GM19395 (cell line): ENCODE results near the gene MARS1.
"Not testable (repeated sequence)": the region's sequence is repeated elsewhere in the genome, so short reads cannot be mapped to it uniquely, and the experiment has no call there.

Experiments
- ATAC-seq: cut with Tn5 transposase; IDR thresholded peaks from one replicate; pipeline ENCODE4 v1.9.1; 2021; ENCODE audit warnings: mild to moderate bottlenecking, moderate library complexity; ENCODE audit not compliant: unreplicated experiment

The MARS1 gene

DNA sequence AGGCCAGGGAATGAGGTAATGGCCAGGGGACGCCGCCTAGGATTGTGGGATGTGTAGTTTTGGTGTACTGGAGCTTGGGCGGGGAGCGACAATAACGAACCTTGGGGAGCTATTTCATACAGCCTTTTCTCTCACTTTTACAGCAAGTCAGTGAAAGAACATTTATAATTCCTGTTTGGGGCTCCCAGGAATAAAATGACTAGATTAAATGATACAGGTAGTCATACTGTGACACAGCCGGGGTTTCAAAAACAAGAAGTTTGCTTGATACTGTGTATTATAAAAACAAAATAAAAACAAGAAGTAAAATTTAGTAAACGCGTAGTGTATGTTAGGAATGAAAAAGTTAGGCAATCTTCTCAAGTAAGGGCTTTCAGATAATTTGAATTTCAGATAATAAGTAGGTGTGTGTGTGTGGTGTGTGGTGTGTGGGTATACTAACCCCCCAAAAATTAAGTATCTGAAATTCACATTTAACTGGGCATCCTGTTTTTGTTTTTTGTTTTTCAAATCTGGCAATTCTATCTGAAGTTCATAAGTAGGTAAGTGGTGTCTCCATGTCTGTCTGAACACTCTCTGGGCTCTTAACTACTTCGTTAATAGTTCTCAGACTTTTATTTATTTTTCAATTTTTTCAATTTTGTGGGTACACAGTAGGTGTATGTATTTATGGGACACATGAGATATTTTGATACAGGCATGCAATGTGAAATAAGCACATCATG is 59.6 kb downstream of the MARS1 start:
- no peak for ATAC-seq

DNA sequence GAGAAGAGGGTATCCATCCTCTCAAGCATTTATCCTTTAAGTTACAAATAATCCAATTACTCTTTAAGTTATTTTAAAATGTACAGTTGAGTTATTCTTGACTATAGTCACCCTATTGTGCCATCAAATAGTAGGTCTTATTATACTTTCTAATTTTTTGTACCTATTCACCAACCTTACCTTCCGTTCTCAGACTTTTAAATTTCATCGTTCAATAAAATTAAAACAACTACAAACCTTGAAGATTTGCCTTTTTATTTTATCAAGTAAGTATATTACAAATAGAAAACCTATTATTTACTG is 60.1 kb downstream of the MARS1 start:
- no peak for ATAC-seq

DNA sequence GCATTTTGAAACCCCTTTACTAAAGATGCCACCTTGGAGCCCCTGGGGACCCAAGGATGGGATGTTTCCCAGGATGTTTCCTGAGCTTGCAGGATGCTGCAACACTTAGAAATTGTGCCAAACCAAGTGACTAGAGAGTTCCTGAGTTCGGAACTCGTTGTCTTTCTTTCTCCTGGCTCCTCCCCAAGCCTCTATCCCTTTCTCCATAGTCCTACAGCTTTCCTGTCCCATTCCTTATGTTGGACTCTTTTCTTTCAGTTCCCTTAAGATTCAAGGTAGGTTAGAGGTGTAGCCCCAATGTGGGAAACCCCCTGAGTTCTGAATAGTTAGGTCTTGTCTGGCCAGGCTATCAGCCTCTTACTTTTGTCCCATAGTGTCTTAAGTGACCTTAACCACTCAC is 60.6 kb downstream of the MARS1 start:
- ATAC-seq, result no peak

DNA sequence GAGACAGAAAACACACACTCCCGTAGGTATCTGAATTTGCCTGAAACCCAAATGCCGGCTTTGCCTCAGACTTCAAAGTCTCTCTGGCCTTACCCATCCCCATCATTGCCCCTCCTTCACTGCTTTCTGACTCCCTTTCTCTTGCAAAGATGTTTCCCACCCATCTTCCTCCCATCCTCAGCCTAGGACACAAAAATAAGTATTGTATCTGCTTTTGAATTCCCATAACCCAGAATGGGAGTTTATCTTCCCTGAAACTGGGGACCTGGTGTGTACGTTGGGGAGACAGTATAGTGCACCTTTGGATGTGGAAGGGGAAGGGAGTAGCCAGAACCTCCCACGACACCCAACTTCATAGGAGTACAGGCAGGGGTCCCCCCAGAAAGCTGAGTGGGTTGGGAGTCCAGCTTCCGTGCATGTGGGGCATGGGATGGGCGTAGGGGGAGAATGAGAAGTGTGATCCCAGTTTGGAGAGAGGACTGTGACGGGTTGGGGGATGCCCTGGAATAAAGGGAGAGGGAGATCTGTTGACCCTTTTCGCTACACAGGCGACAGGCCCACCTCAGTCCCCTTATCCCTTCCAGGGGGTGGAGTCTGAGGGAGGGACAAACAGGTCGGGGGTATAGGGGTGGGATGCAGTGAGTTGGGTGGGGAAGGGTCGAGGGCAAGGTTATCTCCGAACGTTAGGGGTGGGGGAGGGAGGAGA is 61.5 kb downstream of the MARS1 start:
- no peak for ATAC-seq

DNA sequence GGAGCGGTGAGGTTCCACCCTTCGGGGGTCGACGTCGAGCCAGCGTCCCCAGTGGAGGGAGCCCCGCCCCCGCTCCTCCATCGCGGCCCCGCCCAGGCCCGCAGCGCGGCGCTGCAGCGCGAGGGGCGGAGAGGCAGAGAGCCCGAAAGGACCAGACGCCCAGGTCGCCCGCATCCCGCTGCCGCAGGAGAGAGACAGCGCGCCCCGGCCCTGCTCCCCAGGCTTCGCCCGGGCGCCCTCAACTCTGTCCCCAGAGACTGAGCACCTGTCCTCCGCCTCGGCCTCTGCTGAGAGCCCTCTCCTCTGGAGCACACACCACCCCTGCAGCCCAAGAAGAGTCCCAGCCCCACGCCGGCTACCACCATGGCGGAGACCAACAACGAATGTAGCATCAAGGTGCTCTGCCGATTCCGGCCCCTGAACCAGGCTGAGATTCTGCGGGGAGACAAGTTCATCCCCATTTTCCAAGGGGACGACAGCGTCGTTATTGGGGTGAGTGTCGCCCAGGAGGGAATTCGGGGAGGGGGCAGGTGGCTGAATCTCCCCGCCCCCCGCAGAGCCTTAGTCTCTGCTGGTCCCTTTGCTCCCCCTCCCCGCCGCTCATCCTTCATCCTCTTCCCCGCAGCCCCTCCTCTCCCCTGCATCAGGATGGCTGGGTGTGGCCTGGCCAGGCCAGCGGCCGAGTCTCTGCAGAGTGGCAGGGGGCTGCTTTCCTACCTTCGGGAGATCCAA is 62.2 kb downstream of the MARS1 start, which contains the start of gene KIF5A:
TSS of gene KIF5A (plus strand) at position 136 of the 732 bp plus-strand sequence. CDS start at position 364, 228 bp downstream.
- ATAC-seq, result no peak

DNA sequence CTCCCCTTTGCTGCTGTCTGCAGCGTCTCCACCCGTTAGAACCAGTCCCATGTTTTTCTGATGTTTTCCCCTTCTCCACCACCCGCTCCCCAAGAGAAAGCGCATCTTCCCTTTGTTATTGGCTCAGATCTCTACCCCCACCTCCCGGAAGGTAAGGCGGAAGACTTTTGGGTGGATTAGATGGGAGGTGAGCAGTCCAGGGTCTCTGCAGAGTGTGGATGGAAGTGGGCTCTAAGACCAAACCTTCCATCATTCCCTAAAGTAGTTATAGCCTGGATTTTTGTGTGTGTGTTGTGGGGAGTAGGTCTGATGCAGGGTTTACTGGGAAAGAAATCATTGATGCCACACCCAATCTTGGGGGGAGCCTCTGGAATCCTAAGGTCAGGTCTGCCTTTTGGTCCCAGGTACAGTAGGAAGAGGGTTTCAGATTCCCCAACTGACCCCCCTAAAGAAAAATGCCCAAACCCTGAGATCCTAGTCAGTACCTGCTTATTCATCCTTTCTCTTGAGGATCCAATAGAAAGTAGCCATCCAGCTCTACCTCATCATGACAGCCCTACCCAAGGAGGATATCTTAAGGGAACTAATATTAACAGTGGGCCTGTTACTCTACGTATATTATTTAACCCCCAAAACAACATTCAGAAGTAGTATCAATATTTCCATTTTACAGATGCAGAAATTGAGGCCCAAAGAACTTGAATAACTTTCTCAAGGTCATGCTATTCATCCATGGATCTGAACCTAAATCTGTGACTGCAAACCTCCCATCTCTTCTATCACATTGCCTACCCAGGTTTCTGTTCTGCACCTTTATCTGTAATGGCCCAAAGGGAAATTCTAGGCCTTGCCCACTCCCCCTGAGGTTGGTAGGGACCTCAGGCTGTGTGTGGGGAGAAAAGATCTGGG is 63.0 kb downstream of the MARS1 start:
- no peak for ATAC-seq

DNA sequence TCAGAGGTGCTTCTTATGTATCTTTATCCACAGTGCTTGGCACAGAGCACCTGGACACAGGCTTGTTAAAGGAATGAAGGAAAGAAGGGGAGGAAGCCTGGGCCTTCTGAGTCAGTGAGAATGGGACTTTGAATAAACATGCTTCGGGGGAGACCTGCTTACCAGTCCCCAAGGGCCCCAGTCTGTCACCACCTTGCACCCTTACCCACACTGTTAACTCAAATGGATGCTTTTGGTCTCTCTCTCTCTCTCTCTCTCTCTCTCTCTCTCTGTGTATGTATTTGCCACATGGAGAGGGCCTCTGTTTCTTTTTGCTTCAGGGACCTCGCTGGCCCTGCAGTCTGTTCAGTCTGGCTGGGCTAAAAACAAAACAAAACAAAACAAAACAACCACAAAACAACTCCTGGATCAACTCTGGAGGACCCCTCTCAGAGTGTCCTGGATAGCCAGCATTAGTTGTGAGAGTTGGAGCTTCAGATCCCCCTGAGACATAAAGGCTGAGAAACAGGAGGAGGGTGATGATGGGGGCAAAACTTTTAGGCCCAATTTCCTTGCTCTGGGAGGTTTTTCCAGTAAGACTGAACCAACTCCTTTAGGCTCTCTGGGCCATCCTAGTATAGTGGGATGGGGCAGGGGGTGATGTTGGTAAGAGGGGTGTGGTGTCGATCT is 63.9 kb downstream of the MARS1 start:
- ATAC-seq, result no peak

DNA sequence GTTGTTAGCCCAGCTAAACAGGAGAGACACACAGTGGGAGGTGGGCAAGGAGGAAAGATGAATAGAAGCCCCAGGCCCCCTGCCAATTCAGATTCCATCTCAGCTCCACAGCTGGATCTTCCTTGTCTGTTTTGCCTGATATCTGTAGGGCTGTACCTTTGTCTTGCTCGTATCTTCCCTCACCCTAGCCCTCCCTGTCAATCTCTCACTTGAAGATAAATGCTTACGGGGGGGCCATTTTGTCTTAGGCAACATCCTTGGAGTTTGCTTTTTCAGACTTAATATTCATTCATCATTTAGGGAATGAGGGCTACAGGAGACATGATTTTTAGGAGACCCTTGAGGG is 64.4 kb downstream of the MARS1 start:
- no peak for ATAC-seq

DNA sequence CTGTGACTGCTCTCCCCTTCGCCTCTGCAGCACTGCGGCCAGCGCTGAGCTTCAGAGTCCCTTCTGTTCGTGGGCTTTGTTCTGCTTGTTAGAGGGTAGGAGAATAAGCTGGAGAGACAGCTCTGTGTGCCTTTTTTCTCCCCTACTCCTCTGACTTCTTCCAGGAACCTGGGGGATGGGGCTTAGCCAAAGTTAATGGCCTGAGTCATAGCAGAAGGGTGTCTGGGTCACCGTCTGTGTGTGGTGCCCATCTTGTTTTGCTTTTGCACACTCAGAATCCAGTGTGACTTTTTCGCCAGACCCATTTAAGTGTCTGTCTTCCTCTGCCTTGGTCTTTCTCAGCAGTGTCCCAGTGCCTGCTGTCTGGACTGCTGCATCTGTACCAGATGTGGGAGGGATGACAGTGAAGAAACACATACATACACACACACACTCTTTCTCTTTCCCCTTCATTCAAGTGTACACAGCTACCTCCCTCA is 65.0 kb downstream of the MARS1 start:
- ATAC-seq, result no peak

DNA sequence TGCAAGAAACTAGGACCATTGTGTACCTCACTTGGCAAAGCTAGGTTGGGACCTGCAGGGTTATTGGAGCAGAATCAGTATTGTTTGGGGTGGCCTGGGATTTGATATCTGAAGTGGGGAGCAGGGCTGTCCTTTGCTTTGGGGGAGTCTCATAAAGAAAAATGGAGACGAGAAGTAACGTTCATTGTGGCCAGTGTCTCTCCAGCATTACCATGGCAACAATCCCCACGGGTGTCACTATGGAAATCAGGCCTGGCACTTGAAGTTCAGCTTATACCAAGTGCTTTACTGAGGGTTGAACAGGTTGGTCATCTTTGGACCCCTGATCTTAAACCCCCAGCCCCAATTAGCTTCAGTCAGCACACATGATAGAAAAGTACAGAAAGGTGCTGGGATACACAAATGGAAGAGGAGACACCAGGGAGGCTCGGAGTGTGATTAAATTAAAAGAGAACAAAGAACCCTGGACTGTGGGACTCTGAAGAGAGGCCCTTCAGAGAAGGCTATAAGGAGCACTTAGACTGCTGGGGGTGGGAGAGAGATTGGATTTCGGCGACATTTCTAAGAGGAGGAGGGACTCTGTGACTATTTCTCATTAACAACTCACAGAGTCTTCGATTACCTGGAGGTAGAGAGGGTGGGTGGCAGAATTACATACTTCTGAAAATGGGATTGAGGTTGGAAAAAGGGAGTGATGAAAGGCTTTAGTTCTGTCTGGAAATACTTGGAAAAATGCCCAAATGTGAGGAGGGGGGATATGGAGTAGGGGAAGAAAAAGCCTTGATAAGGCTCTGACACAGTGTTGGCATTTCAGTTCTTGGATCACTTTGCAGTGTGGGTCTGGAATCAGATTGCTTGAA is 65.7 kb downstream of the MARS1 start:
- ATAC-seq, result no peak

DNA sequence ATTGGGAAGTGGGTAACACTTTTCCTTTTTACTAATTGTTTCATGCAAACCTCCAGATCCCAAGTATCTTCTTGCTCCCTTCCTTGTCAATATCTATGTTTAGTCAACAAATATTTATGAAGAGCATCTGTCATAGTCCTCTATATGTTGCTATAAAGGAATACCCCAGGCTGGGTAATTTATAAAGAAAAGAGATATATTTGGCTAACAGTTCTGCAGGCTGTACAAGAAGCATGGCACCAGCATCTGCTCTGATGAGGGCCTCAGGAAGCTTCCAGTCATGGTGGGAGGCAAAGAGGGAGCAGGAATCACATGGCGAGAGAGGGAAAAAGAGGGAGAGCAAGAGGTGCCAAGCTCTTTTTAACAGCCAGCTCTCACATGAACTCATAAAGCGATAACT is 66.6 kb downstream of the MARS1 start:
- ATAC-seq, result no peak

DNA sequence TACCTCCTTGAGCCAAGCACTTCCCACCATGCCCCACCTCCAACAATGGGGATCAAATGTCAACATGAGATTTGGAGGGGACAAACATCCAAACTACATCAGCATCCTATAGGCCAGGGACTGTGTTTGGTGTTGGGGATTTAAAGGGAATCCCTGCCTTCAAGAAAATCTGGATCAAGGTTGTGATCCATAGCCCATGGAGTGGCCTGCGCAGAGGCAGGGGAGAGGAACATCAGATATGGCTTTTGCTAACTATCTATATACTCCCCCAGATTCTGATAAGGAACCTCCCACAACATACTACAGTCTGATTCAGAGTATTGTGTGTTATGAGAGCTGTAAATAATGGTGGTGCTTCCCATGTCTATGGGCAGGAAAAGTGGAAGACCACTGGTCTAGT is 67.0 kb downstream of the MARS1 start:
- no peak for ATAC-seq

DNA sequence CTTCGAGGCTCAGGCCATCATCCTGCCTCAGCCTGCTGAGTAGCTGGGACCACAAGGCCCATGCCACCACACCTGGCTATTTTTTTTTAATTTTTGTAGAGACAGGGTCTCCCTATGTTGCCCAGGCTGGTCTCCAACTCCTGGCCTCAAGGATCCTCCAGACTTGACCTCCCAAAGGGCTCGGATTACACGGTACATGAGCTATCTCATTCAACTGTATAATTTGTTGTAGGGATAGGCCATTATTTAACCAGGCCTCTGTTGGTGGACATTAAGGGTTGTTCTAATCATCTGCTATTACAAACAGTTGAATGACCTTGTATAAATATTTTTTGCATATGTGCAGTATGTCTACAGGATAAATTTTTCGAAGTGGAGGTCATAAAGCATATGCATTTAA is 71.0 kb downstream of the MARS1 start:
- no peak for ATAC-seq

DNA sequence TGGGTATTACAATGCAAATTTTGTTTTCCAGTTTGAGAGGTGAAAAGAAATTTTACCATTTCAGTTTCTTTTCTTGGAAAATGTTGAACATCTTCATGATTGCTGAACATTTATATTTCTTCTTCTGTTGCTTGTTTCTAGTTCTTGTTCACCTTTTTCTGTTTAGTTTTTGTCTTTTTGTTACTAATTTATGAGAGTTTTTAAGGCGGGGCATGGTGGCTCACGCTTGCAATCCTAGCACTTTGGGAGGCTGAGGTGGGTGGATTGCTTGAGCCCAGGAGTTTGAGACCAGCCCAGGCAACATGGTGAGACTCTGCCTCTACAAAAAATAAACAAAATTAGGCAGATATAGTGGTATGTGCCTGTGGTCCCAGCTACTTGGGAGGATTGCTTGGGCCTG is 72.6 kb downstream of the MARS1 start:
- ATAC-seq, result no peak

DNA sequence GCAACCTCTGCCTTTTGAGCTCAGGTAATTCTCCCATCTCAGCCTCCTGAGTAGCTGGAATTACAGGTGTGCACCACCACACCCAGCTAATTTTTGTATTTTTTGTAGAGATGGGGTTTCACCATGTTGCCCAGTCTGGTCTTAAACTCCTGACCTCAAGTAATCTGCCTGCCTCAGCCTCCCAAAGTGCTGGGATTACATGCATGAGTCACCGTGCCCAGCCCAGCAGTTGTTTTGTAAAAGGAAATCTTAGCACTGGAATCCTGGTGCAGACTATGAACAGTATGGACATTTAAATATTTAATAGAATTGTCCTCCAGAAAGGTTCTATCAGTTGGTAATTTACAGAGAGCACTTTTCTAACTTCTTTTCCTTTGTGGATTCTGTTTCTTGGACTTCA is 73.2 kb downstream of the MARS1 start:
- ATAC-seq, result not testable (repeated sequence)

DNA sequence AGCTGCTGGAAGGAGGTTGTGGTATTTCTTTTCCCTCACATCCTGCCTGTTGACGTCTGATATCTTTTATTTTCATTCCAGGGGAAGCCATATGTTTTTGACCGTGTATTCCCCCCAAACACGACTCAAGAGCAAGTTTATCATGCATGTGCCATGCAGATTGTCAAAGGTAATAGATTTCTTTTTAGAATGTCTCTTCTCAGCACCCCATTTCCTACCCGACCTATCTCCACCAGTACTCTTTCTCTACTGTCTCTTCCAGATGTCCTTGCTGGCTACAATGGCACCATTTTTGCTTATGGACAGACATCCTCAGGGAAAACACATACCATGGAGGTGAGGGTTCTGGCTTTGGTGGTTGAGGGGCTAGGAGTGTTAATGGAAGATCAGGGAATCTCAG is 75.5 kb downstream of the MARS1 start:
- no peak for ATAC-seq

DNA sequence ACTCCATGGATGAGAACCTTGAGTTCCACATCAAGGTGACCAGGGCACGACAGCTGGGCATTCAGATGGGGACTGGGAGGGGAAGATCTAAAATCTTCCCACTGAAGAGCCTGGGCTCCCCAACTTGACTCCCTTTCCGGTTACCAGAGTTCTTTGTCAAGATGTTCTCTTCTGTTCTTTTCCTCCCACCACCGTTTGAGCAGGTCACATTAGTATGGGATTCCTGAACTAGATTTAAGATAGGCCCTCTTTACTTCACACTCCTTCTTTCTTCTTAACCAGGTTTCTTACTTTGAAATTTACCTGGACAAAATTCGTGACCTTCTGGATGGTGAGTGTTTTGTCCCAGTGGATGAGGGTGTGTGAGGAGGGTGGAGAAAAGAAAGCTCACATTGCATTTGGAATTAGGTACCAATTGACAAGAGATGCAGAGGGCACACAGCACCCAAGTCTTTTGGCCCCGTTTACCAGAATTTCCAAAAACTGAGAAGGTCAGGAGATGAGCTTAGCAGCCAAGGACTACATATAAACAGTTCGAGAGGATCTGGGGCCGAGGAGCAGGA is 76.4 kb downstream of the MARS1 start:
- ATAC-seq, result no peak
